Mesendoderm (in vitro differentiated cells): ENCODE measurements around the gene ZNF311.
A peak's percentile ranks its signal among the peaks of the same experiment; 100 is the strongest.
"Not testable (repeated sequence)": the region's sequence is repeated elsewhere in the genome, so short reads cannot be mapped to it uniquely, and the experiment has no call there.

Source experiments
- DNase-seq: peaks from one replicate; pipeline ENCODE4 v3.0.0; 2013
- H2AK5ac ChIP-seq: 2 replicates; pipeline ENCODE4 v1.6.1; 2013; ENCODE audit warnings: low read length, inconsistent platforms
- H2BK120ac ChIP-seq: 2 replicates; pipeline ENCODE4 v1.6.1; 2013; ENCODE audit warnings: low read depth, mild to moderate bottlenecking, low read length, moderate library complexity, mixed read lengths
- H2BK15ac ChIP-seq: replicated peaks from 2 replicates; pipeline ENCODE4 v1.6.1; 2013; ENCODE audit warnings: low read depth, mild to moderate bottlenecking, moderate library complexity
- H2BK5ac ChIP-seq: 2 replicates; pipeline ENCODE4 v1.6.1; 2013; ENCODE audit warnings: low read length, inconsistent platforms
- H3K18ac ChIP-seq: 2 replicates; pipeline ENCODE4 v1.6.1; 2013; ENCODE audit warnings: mild to moderate bottlenecking, low read length, mixed read lengths
- H3K23ac ChIP-seq: one replicate; pipeline ENCODE4 v1.6.1; 2013; ENCODE audit warnings: low read length
- H3K27ac ChIP-seq: 2 replicates; pipeline ENCODE4 v1.5.1; 2013; ENCODE audit warnings: low read depth, mild to moderate bottlenecking, inconsistent platforms, low read length, moderate library complexity
- H3K27me3 ChIP-seq: 2 replicates; pipeline ENCODE4 v1.6.1; 2013; ENCODE audit warnings: low read length, control low read depth, mild to moderate bottlenecking, inconsistent platforms; ENCODE audit not compliant: insufficient read depth, poor library complexity
- H3K36me3 ChIP-seq: 2 replicates; pipeline ENCODE4 v1.6.1; 2013; ENCODE audit warnings: low read length, inconsistent platforms; ENCODE audit not compliant: control insufficient read depth, insufficient read depth
- H3K4ac ChIP-seq: one replicate; pipeline ENCODE4 v1.6.1; 2013; ENCODE audit warnings: low read depth, mild to moderate bottlenecking, low read length, moderate library complexity
- H3K4me1 ChIP-seq: 2 replicates; pipeline ENCODE4 v1.6.1; 2013; ENCODE audit warnings: low read depth, low read length, inconsistent platforms; ENCODE audit not compliant: control insufficient read depth
- H3K4me2 ChIP-seq: 2 replicates; pipeline ENCODE4 v1.6.1; 2013; ENCODE audit warnings: low read length
- H3K4me3 ChIP-seq: 2 replicates; pipeline ENCODE4 v1.5.1; 2013; ENCODE audit warnings: mild to moderate bottlenecking, low read length
- H3K56ac ChIP-seq: one replicate; pipeline ENCODE4 v1.6.1; 2013; ENCODE audit warnings: low read length
- H3K79me1 ChIP-seq: 2 replicates; pipeline ENCODE4 v1.6.1; 2013; ENCODE audit warnings: low read length, inconsistent platforms
- H3K79me2 ChIP-seq: 2 replicates; pipeline ENCODE4 v1.6.1; 2013; ENCODE audit warnings: mild to moderate bottlenecking, low read length; ENCODE audit not compliant: control insufficient read depth, insufficient read depth
- H3K9ac ChIP-seq: 2 replicates; pipeline ENCODE4 v1.6.1; 2013; ENCODE audit warnings: low read length, inconsistent platforms
- H4K5ac ChIP-seq: one replicate; pipeline ENCODE4 v1.6.1; 2013; ENCODE audit warnings: low read length
- H4K8ac ChIP-seq: one replicate; pipeline ENCODE4 v1.6.1; 2013; ENCODE audit warnings: low read depth, mild to moderate bottlenecking, control low read depth, low read length, moderate library complexity
- WGBS: extraction: QIAGEN DNeasy Blood & Tissue Kit; methylation state at CpG from one replicate; pipeline ENCODE4 v1.1.7; 2013; ENCODE audit warnings: low lambda C conversion rate, missing lambda C conversion rate; ENCODE audit not compliant: insufficient coverage; ENCODE audit errors: extremely low coverage; 5-methylcytosine and 5-hydroxymethylcytosine counted together

ZNF311 gene

DNA sequence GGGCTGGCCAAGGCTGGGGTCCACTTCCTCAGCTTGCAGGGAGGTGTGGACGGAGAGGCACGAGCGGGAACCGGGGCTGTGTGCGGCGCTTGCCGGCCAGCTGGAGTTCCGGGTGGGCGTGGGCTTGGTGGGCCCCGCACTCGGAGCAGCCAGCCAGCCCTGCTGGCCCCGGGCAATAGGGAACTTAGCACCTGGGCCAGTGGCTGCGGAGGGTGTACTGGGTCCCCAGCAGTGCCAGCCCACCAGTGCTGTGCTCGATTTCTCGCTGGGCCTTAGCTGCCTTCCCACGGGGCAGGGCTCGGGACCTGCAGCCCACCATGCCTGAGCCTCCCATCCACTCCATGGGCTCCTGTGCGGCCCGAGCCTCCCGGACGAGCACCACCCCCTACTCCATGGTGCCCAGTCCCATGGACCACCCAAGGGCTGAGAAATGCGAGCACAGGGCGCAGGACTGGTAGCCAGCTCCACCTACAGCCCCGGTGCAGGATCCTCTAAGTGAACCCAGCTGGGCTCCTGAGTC is 47.3 kb downstream of the ZNF311 start:
- not testable (repeated sequence) for H3K56ac ChIP-seq
- WGBS, result no CpG with 5 or more reads among the region's 24 CpGs

DNA sequence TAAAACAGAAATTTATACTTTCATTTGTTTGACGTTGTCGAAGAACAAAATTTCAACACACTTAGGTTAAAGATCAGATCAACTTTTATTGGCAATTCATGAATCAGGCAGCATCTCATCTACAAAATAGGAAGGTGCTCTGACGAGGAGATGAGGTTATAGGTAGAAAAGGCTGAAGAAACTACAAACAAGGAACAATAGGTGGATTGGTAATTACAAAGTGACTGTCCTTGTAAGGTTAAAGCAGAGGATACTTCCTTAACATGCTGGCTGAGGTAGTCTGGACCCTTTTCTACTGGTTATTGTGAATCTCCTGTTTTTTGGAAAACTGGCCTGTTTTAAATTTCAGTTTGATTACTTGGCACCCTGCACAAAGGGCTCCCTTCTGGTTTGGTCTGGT is 48.8 kb downstream of the ZNF311 start:
- DNase-seq, result no peak
- Histone ChIP-seq H3K27me3 (peaks cover 4% of the 10 kb centered on the region), H2AK5ac (no peak overlapping the region), H3K4me2 (no peak overlapping the region), H3K27ac (no peak overlapping the region), H3K9ac (no peak overlapping the region), H3K36me3 (no peaks in the 10 kb centered on the region), H3K4me3 (no peak overlapping the region), H3K79me1 (no peaks in the 10 kb centered on the region), H2BK120ac (no peak overlapping the region), H2BK5ac (no peak overlapping the region), H3K79me2 (no peaks in the 10 kb centered on the region), H3K23ac (no peak overlapping the region), H2BK15ac (no peak overlapping the region), H4K5ac (no peak overlapping the region), H3K4ac (no peak overlapping the region), H3K4me1 (peaks cover 2% of the 10 kb centered on the region), H3K18ac (no peak overlapping the region), H3K56ac (no peak overlapping the region), H4K8ac (no peak overlapping the region)
- WGBS, result no CpG with 5 or more reads among the region's 3 CpGs

More for the DNA sequence above, 47.3 kb downstream of the ZNF311 start:
- not testable (repeated sequence) for H3K23ac ChIP-seq, H3K36me3 ChIP-seq, H3K9ac ChIP-seq, H4K8ac ChIP-seq, H2BK120ac ChIP-seq, H2BK5ac ChIP-seq, H3K4ac ChIP-seq, H3K18ac ChIP-seq, H3K4me3 ChIP-seq, H2BK15ac ChIP-seq, H3K79me1 ChIP-seq, H4K5ac ChIP-seq, DNase-seq, H3K79me2 ChIP-seq, H3K27me3 ChIP-seq, H2AK5ac ChIP-seq, H3K27ac ChIP-seq, H3K4me1 ChIP-seq, H3K4me2 ChIP-seq

DNA sequence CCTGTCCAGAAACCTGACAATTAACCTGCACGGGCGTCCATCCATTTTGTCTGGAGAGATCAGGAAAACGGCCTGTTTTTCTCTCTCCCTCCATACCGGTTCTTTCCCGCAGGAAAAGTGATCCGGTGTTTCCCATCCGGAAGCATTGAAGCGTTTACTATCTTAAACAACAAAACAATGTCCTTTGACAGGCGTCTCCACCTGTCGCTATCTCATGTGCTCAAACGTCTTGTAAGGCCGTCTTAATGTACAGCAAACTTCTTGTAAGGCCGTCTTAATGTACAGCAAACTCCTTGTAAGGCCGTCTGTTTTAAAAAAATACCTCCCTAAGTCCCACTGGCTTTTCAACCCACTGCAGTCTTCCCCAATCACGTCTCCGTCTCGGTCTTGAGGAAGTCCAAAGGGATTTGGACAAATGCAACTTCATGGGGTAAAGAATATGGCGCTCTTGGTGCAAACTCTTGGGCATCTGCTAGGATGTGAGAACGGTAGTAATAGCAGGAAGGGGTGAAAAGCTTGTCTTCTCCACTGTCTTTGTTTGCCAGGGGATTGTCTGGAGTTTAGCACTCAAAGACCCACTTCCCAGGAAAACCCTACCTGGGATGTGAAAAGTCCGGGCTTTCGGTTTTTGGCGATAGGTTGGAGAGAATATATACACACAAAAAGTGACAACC is 51.4 kb downstream of the ZNF311 start:
- Histone ChIP-seq H3K79me2 (no peaks in the 10 kb centered on the region), H3K4me2 (peak overlapping the region; percentile 90), H3K56ac (peak overlapping the region; percentile 60), H3K27ac (no peak overlapping the region), H2AK5ac (no peak overlapping the region), H3K23ac (no peak overlapping the region), H2BK5ac (no peak overlapping the region), H3K9ac (peak overlapping the region; percentile 59), H3K27me3 (peaks cover 4% of the 10 kb centered on the region), H4K8ac (no peak overlapping the region), H3K79me1 (no peaks in the 10 kb centered on the region), H3K36me3 (no peaks in the 10 kb centered on the region), H2BK15ac (no peak overlapping the region), H3K18ac (no peak overlapping the region), H3K4me1 (peaks cover 2% of the 10 kb centered on the region), H2BK120ac (no peak overlapping the region), H3K4me3 (peak overlapping the region; percentile 91), H4K5ac (no peak overlapping the region), H3K4ac (no peak overlapping the region)
- peak; percentile 27 for DNase-seq
- WGBS, result no CpG with 5 or more reads among the region's 22 CpGs

DNA sequence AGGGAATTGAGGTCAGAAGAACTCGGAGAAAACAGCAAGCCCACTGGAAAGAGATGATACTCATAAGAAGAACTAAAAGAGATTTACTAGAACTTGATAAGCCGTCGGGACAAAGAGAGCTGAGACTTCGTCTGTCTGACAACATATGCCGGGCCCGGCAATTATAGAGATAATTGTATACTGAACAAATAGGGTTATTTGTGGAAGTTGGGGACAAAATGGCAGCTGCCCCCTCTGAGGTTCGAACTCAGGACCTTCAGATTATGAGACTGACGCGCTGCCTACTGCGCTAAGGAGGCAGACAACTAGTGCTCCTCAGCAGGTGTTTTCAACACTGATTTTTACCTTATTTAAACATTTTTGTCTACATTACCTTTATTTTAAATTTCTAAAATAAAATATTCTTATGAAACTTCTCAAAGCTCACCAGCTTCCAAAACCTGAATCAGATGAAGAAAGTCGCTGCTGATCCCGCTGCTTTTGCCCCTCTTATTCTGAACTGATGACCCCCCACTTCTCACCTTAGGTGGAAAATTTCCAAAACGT is 52.0 kb downstream of the ZNF311 start:
- peaks cover 2% of the 10 kb centered on the region for H3K4me1 ChIP-seq
- H3K56ac ChIP-seq, result peak overlapping the region; percentile 60
- H2BK120ac ChIP-seq, result no peak overlapping the region
- H3K4me3 ChIP-seq, result peak overlapping the region; percentile 91
- H3K79me2 ChIP-seq, result no peaks in the 10 kb centered on the region
- H3K4ac ChIP-seq, result no peak overlapping the region
- H2BK5ac ChIP-seq, result no peak overlapping the region
- no CpG with 5 or more reads among the region's 13 CpGs for WGBS
- H3K18ac ChIP-seq, result no peak overlapping the region
- DNase-seq, result peak; percentile 69
- no peaks in the 10 kb centered on the region for H3K36me3 ChIP-seq
- no peak overlapping the region for H4K8ac ChIP-seq
- H3K79me1 ChIP-seq, result no peaks in the 10 kb centered on the region
- no peak overlapping the region for H3K23ac ChIP-seq
- no peak overlapping the region for H4K5ac ChIP-seq
- H2AK5ac ChIP-seq, result no peak overlapping the region
- H2BK15ac ChIP-seq, result no peak overlapping the region
- peaks cover 4% of the 10 kb centered on the region for H3K27me3 ChIP-seq
- H3K4me2 ChIP-seq, result peak overlapping the region; percentile 90
- peak overlapping the region; percentile 59 for H3K9ac ChIP-seq
- no peak overlapping the region for H3K27ac ChIP-seq

DNA sequence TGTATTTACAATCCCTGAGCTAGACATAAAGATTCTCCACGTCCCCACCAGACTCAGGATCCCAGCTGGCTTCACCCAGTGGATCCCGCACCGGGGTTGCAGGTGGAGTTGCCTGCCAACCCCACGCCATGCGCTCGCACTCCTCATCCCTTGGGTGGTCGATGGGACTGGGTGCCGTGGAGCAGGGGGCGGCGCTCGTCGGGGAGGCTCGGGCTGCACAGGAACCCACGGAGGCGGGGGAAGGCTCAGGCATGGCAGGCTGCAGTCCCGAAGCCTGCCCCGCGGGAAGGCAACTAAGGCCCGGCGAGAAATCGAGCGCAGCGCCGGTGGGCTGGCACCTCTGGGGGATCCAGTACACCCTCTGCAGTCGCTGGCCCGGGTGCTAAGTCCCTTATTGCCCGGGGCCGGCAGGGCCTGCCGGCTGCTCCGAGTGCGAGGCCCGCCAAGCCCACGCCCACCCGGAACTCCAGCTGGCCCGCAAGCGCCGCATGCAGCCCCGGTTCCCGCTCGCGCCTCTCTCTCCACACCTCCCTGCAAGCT is 55.4 kb downstream of the ZNF311 start:
- H3K9ac ChIP-seq, H4K5ac ChIP-seq, H3K18ac ChIP-seq, H3K27ac ChIP-seq, H3K4ac ChIP-seq, H3K79me2 ChIP-seq, H3K23ac ChIP-seq, H3K56ac ChIP-seq, H3K27me3 ChIP-seq, H3K79me1 ChIP-seq, H3K36me3 ChIP-seq, H3K4me1 ChIP-seq, H4K8ac ChIP-seq, H3K4me2 ChIP-seq, DNase-seq, H2BK15ac ChIP-seq, H3K4me3 ChIP-seq, H2BK5ac ChIP-seq, H2BK120ac ChIP-seq, H2AK5ac ChIP-seq: not testable (repeated sequence)
- WGBS, result no CpG with 5 or more reads among the region's 41 CpGs
